Glutamatergic neuron (in vitro differentiated cells): ENCODE data around the gene BHMT2. TPM values are rescaled to one million over a fixed set of nuclear protein-coding genes. Genes with fewer than 3 reads are reported as not detected.

Source experiments
- DNase-seq: peaks from one replicate; pipeline ENCODE4 v3.0.0; 2022
- H3K27ac Mint-ChIP-seq: one replicate; pipeline ENCODE4 v1.8.0; 2020; ENCODE audit warnings: mild to moderate bottlenecking, mixed read lengths, inconsistent platforms; ENCODE audit not compliant: unreplicated experiment
- H3K27me3 Mint-ChIP-seq: one replicate; pipeline ENCODE4 v1.8.0; 2020; ENCODE audit warnings: mild to moderate bottlenecking, moderate library complexity, mixed read lengths, inconsistent platforms; ENCODE audit not compliant: unreplicated experiment
- H3K36me3 Mint-ChIP-seq: one replicate; pipeline ENCODE4 v1.8.0; 2020; ENCODE audit warnings: mild to moderate bottlenecking, mixed read lengths, inconsistent platforms; ENCODE audit not compliant: unreplicated experiment
- H3K4me1 Mint-ChIP-seq: one replicate; pipeline ENCODE4 v1.8.0; 2020; ENCODE audit warnings: mild to moderate bottlenecking, low read depth, mixed read lengths, inconsistent platforms; ENCODE audit not compliant: unreplicated experiment
- H3K4me3 Mint-ChIP-seq: one replicate; pipeline ENCODE4 v1.8.0; 2020; ENCODE audit warnings: mild to moderate bottlenecking, mixed read lengths, inconsistent platforms; ENCODE audit not compliant: unreplicated experiment
- H3K9me3 Mint-ChIP-seq: one replicate; pipeline ENCODE4 v1.8.0; 2020; ENCODE audit warnings: mild to moderate bottlenecking, moderate library complexity, mixed read lengths, inconsistent platforms; ENCODE audit not compliant: unreplicated experiment
- total RNA-seq: library from RNA; stranded (reverse); fragmentation: NEBNext Ultra II Directional; extraction: Animal tissue kit (Norgen Biotek cat#: 25700); gene quantifications from one replicate; pipeline ENCODE4 v1.2.1, GENCODE V29; 2021; ENCODE audit not compliant: unreplicated experiment
- TF ChIP-seq, protein P1 (sequence below): fragments of 200-600 bp; sonication (generic); IDR thresholded peaks from one replicate; pipeline ENCODE4 v1.5.0; 2021; ENCODE audit not compliant: partially characterized antibody, unreplicated experiment

Gene BHMT2
- total RNA-seq, 1 donor from 2014 or later = not detected

GRCh38 chr5:79032031-79032695 lies 37.4 kb upstream of the BHMT2 start:
- H3K4me3 Mint-ChIP-seq = no peak overlapping the region
- no peaks in the 10 kb centered on the region for H3K9me3 Mint-ChIP-seq
- no peak for DNase-seq

GRCh38 chr5:79032782-79033181 lies 36.8 kb upstream of the BHMT2 start:
- H3K27ac Mint-ChIP-seq = no peak overlapping the region
- no peaks in the 10 kb centered on the region for H3K36me3 Mint-ChIP-seq
- no peak for DNase-seq
- H3K4me1 Mint-ChIP-seq = no peaks in the 10 kb centered on the region
- no peaks in the 10 kb centered on the region for H3K27me3 Mint-ChIP-seq
- H3K4me3 Mint-ChIP-seq = no peak overlapping the region
- TF ChIP-seq, protein P1, sequence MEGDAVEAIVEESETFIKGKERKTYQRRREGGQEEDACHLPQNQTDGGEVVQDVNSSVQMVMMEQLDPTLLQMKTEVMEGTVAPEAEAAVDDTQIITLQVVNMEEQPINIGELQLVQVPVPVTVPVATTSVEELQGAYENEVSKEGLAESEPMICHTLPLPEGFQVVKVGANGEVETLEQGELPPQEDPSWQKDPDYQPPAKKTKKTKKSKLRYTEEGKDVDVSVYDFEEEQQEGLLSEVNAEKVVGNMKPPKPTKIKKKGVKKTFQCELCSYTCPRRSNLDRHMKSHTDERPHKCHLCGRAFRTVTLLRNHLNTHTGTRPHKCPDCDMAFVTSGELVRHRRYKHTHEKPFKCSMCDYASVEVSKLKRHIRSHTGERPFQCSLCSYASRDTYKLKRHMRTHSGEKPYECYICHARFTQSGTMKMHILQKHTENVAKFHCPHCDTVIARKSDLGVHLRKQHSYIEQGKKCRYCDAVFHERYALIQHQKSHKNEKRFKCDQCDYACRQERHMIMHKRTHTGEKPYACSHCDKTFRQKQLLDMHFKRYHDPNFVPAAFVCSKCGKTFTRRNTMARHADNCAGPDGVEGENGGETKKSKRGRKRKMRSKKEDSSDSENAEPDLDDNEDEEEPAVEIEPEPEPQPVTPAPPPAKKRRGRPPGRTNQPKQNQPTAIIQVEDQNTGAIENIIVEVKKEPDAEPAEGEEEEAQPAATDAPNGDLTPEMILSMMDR = no peak
- no peaks in the 10 kb centered on the region for H3K9me3 Mint-ChIP-seq

More at GRCh38 chr5:79032031-79032695, 37.4 kb upstream of the BHMT2 start:
- Mint-ChIP-seq H3K27me3 (no peaks in the 10 kb centered on the region), H3K4me1 (no peaks in the 10 kb centered on the region), H3K27ac (no peak overlapping the region), H3K36me3 (no peaks in the 10 kb centered on the region)
- TF ChIP-seq, protein P1 = no peak

DNA sequence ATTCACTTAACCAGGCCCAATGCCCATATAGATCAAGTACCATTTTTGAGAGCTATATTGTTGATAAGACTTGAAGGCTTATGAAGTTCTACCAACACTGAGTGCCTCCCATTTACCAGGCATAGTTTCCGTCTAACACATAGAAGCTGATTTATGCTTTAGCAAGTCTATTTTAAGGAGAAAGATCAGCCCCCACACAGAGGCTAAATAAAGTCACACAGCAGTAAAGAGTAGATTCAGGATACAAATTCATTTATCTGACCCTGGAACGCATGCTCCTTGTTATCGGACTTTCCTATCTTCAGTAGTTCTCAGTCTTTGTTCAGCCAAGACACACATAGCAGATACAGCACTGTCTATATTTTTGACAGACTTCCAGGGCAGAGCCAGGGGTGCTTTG lies 34.3 kb upstream of the BHMT2 start:
- TF ChIP-seq, protein P1 = no peak
- H3K36me3 Mint-ChIP-seq = no peaks in the 10 kb centered on the region
- no peak overlapping the region for H3K27ac Mint-ChIP-seq
- H3K4me1 Mint-ChIP-seq = no peaks in the 10 kb centered on the region
- no peak for DNase-seq
- H3K4me3 Mint-ChIP-seq = no peak overlapping the region
- no peaks in the 10 kb centered on the region for H3K9me3 Mint-ChIP-seq
- H3K27me3 Mint-ChIP-seq = no peaks in the 10 kb centered on the region

DNA sequence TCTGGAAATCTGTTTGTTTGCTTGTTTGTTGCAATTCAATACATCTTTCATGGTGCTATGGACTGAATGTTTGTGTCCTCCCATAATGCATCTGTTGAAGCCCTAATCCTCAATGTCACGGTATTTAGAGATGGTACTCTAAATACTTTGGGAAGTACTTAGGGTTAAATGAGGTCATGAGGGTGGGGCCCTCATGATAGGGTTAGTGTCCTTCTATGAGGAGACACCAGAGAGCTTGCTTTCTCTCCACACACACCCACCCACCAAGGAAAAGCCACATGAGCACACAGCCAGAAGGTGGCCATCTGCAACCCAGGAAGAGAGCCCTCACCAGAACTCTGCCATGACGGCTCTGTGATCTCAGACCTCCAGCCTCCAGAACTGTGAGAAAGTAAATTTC lies 32.8 kb upstream of the BHMT2 start:
- TF ChIP-seq, protein P1 = no peak
- Mint-ChIP-seq H3K4me3 (no peak overlapping the region), H3K27ac (no peak overlapping the region), H3K9me3 (no peaks in the 10 kb centered on the region), H3K36me3 (no peaks in the 10 kb centered on the region), H3K27me3 (no peaks in the 10 kb centered on the region), H3K4me1 (no peaks in the 10 kb centered on the region)
- no peak for DNase-seq

- TF ChIP-seq, protein P1 = no peak
- Mint-ChIP-seq H3K4me1 (no peaks in the 10 kb centered on the region), H3K27me3 (no peaks in the 10 kb centered on the region), H3K36me3 (peaks cover 6% of the 10 kb centered on the region), H3K9me3 (no peaks in the 10 kb centered on the region), H3K27ac (no peak overlapping the region), H3K4me3 (no peak overlapping the region)
- no peak for DNase-seq
These were observed 27.4 kb upstream of the BHMT2 start for GRCh38 chr5:79042188-79042587.
